IMR-90 (cell line): ENCODE results near the gene AGAP1. TPM values are rescaled to one million over a fixed set of nuclear protein-coding genes. Genes with fewer than 3 reads are reported as not detected.

Experiments used
- ATAC-seq: fragments of 200-7000 bp; cut with Tn5 transposase; 2 replicates; pipeline ENCODE4 v1.9.1; 2020; ENCODE audit warnings: low read depth, mild to moderate bottlenecking, moderate library complexity
- BruUV-seq: library from RNA; stranded (reverse); fragments of 400-500 nt; replicated peaks from 2 replicates; lab custom pipeline; 2021; lab: Mats Ljungman, UMichigan
- CTCF ChIA-PET: fragments of 300-600 bp; formaldehyde crosslinking; extraction: SDS; loops from one replicate; lab custom pipeline; 2021; ENCODE audit warnings: antibody characterized with exemption; lab: Yijun Ruan, JAX
- POLR2A ChIA-PET: fragments of 300-600 bp; sonication (Branson Sonifier 250); formaldehyde crosslinking; loops from one replicate; lab custom pipeline; 2022; ENCODE audit warnings: antibody characterized with exemption; ENCODE audit not compliant: unreplicated experiment; lab: Charles Lee
- DNase-seq: peaks from one replicate; pipeline ENCODE4 v3.0.0; 2013
- H2AFZ ChIP-seq: replicated peaks from 2 replicates; pipeline ENCODE3; 2013; ENCODE audit warnings: low read length, mild to moderate bottlenecking; ENCODE audit not compliant: poor library complexity
- H2AK5ac ChIP-seq: 2 replicates; pipeline ENCODE4 v1.6.1; 2013; ENCODE audit warnings: low read depth, low read length, inconsistent platforms
- H2AK9ac ChIP-seq: replicated peaks from 2 replicates; pipeline ENCODE3; 2013; ENCODE audit warnings: mild to moderate bottlenecking, low read depth, low read length, moderate library complexity; ENCODE audit not compliant: poor library complexity
- H2BK120ac ChIP-seq: 2 replicates; pipeline ENCODE4 v1.6.1; 2013; ENCODE audit warnings: low read depth, low read length, inconsistent platforms
- H2BK15ac ChIP-seq: 3 replicates; pipeline ENCODE4 v1.6.1; 2013; ENCODE audit warnings: low read depth, low read length, inconsistent platforms
- H2BK20ac ChIP-seq: 2 replicates; pipeline ENCODE4 v1.6.1; 2013; ENCODE audit warnings: low read depth, mild to moderate bottlenecking, inconsistent platforms, low read length, moderate library complexity
- H2BK5ac ChIP-seq: 2 replicates; pipeline ENCODE4 v1.6.1; 2013; ENCODE audit warnings: mild to moderate bottlenecking, low read depth, low read length, inconsistent platforms; ENCODE audit not compliant: poor library complexity, severe bottlenecking
- H3K14ac ChIP-seq: replicated peaks from 2 replicates; pipeline ENCODE4 v1.6.1; 2013; ENCODE audit warnings: low read depth, low read length, inconsistent platforms
- H3K18ac ChIP-seq: 2 replicates; pipeline ENCODE4 v1.6.1; 2013; ENCODE audit warnings: low read depth, low read length, control low read depth
- H3K23ac ChIP-seq: 2 replicates; pipeline ENCODE4 v1.6.1; 2013; ENCODE audit warnings: low read depth, low read length, inconsistent platforms
- H3K27ac ChIP-seq: 2 replicates; pipeline ENCODE4 v1.5.1; 2013; ENCODE audit warnings: mild to moderate bottlenecking, control low read depth, low read length; ENCODE audit not compliant: insufficient read depth
- H3K27me3 ChIP-seq: 2 replicates; pipeline ENCODE4 v1.6.1; 2013; ENCODE audit warnings: low read length; ENCODE audit not compliant: control insufficient read depth, insufficient read depth
- H3K36me3 ChIP-seq: 2 replicates; pipeline ENCODE4 v1.6.1; 2013; ENCODE audit warnings: low read length, mixed read lengths; ENCODE audit not compliant: control insufficient read depth, insufficient read depth
- H3K4ac ChIP-seq: 2 replicates; pipeline ENCODE4 v1.6.1; 2013; ENCODE audit warnings: low read depth, low read length, inconsistent platforms
- H3K4me1 ChIP-seq: 2 replicates; pipeline ENCODE4 v1.6.1; 2013; ENCODE audit warnings: low read length, mixed read lengths; ENCODE audit not compliant: control insufficient read depth, insufficient read depth
- H3K4me2 ChIP-seq: 2 replicates; pipeline ENCODE4 v1.6.1; 2013; ENCODE audit warnings: low read depth, mild to moderate bottlenecking, control low read depth, low read length, moderate library complexity
- H3K4me3 ChIP-seq: 2 replicates; pipeline ENCODE4 v1.5.1; 2013; ENCODE audit warnings: low read depth, mild to moderate bottlenecking, control low read depth, low read length, moderate library complexity; ENCODE audit not compliant: insufficient read depth
- H3K56ac ChIP-seq: 2 replicates; pipeline ENCODE4 v1.6.1; 2013; ENCODE audit warnings: low read length, inconsistent platforms; ENCODE audit not compliant: insufficient read depth; ENCODE audit errors: extremely low read depth
- H3K79me1 ChIP-seq, 2 experiments: 2 replicates each; pipeline ENCODE4 v1.6.1; 2013; ENCODE audit warnings: low read length in 2 of 2, inconsistent platforms in 1 of 2, low read depth in 1 of 2
- H3K9ac ChIP-seq: 2 replicates; pipeline ENCODE4 v1.6.1; 2013; ENCODE audit warnings: low read depth, low read length, control low read depth
- H3K9me1 ChIP-seq: 2 replicates; pipeline ENCODE4 v1.6.1; 2013; ENCODE audit warnings: low read length, inconsistent platforms; ENCODE audit not compliant: insufficient read depth
- H3K9me3 ChIP-seq: 2 replicates; pipeline ENCODE4 v1.6.1; 2013; ENCODE audit warnings: low read length; ENCODE audit not compliant: control insufficient read depth, insufficient read depth
- H4K20me1 ChIP-seq: 2 replicates; pipeline ENCODE4 v1.6.1; 2013; ENCODE audit warnings: low read length, inconsistent platforms; ENCODE audit not compliant: insufficient read depth
- H4K5ac ChIP-seq: 2 replicates; pipeline ENCODE4 v1.6.1; 2013; ENCODE audit warnings: mild to moderate bottlenecking, low read depth, low read length, control low read depth
- H4K8ac ChIP-seq, 2 experiments: 2 replicates each; pipeline ENCODE4 v1.6.1; 2013; ENCODE audit warnings: low read depth in 2 of 2, low read length in 2 of 2, control low read depth in 1 of 2, inconsistent platforms in 1 of 2
- H4K91ac ChIP-seq: 2 replicates; pipeline ENCODE4 v1.6.1; 2013; ENCODE audit warnings: low read depth, low read length, inconsistent platforms; ENCODE audit not compliant: insufficient read depth
- BHLHE40 ChIP-seq: fragments of 150-350 bp; IDR thresholded peaks from 2 replicates; pipeline ENCODE4 v1.6.1; 2016; ENCODE audit warnings: mild to moderate bottlenecking, low read depth, low read length
- CEBPB ChIP-seq: IDR thresholded peaks from 2 replicates; pipeline ENCODE4 v1.6.1; 2012; ENCODE audit warnings: low read depth, low read length, improper control_type of control experiment
- CHD1 ChIP-seq: IDR thresholded peaks from 2 replicates; pipeline ENCODE4 v1.6.1; 2012; ENCODE audit warnings: low read depth, low read length, improper control_type of control experiment
- CTCF ChIP-seq: conservative IDR thresholded peaks from 2 replicates; pipeline ENCODE4 v1.5.1; 2012; ENCODE audit warnings: mild to moderate bottlenecking, low read depth, low read length, improper control_type of control experiment
- ELK1 ChIP-seq: fragments of 150-350 bp; IDR thresholded peaks from 2 replicates; pipeline ENCODE4 v1.6.1; 2016; ENCODE audit warnings: low read depth, mild to moderate bottlenecking, low read length, moderate library complexity, borderline replicate concordance
- NFE2L2 ChIP-seq: fragments of 150-350 bp; IDR thresholded peaks from 2 replicates; pipeline ENCODE4 v1.6.1; 2016; ENCODE audit warnings: low read depth, mild to moderate bottlenecking, low read length
- POLR2A ChIP-seq: IDR thresholded peaks from 2 replicates; pipeline ENCODE4 v1.6.1; 2012; ENCODE audit warnings: mild to moderate bottlenecking, low read depth, low read length
- RCOR1 ChIP-seq: IDR thresholded peaks from 2 replicates; pipeline ENCODE4 v1.6.1; 2012; ENCODE audit warnings: mild to moderate bottlenecking, low read length, improper control_type of control experiment; ENCODE audit not compliant: insufficient replicate concordance
- SMC3 ChIP-seq: fragments of 150-350 bp; IDR thresholded peaks from 2 replicates; pipeline ENCODE4 v1.6.1; 2016; ENCODE audit warnings: low read depth, mild to moderate bottlenecking, antibody characterized with exemption, low read length, moderate library complexity
- USF2 ChIP-seq: fragments of 150-350 bp; IDR thresholded peaks from 2 replicates; pipeline ENCODE4 v1.6.1; 2017; ENCODE audit warnings: mild to moderate bottlenecking, antibody characterized with exemption, low read length, low read depth
- WGBS, 2 experiments: methylation state at CpG; one replicate each; pipeline versions ENCODE4 v1.1.5 to v1.1.7; 2013; ENCODE audit warnings: missing lambda C conversion rate in 2 of 2; ENCODE audit not compliant: insufficient read length in 1 of 2; ENCODE audit errors: extremely low coverage in 2 of 2; 5-methylcytosine and 5-hydroxymethylcytosine counted together
- dilution Hi-C: fragments of 300-500 bp; cut with HindIII; formaldehyde crosslinking; loops from one replicate; pipeline ENCODE4 v1.14.3; 2018; ENCODE audit warnings: low sequenced_read_pairs; ENCODE audit not compliant: unreplicated experiment
- in situ Hi-C: fragments of 300-500 bp; cut with MboI; formaldehyde crosslinking; loops from 3 replicates; pipeline ENCODE4 v1.14.3; 2019; ENCODE audit warnings: low sequenced_read_pairs, inconsistent platforms, mixed read lengths
- intact Hi-C: fragments of 100-400 bp; cut with micrococcal nuclease; formaldehyde crosslinking; loops from 2 replicates; pipeline ENCODE4 v1.10.0; 2022
- polyA plus RNA-seq, 3 experiments: library from polyadenylated mRNA; depleted of rRNA; stranded (reverse); fragments of >200 nt; gene quantifications; 2 replicates each; pipeline ENCODE4 v1.2.3, GENCODE V29; 2012; ENCODE audit warnings: low replicate concordance in 1 of 3
- total RNA-seq: library from RNA; depleted of rRNA; stranded (reverse); fragments of >200 nt; gene quantifications from 2 replicates; pipeline ENCODE4 v1.2.3, GENCODE V29; 2012

Gene AGAP1
- total and polyA plus RNA-seq, 2 of the 4 experiments (the other 2 are of a cell fraction), result 15.1 to 16.4 TPM

GRCh38 chr2:235609321-235609720, 115.5 kb downstream of the AGAP1 start:
- ChIA-PET CTCF (interaction anchor here (0.7 kb wide), 1 partner anchor 88 kb away, joined by 3 read pairs; no protein-coding TSS in a partner anchor), POLR2A (no interaction called here)
- Histone ChIP-seq H2BK20ac (no peak overlapping the region), H2BK5ac (no peak overlapping the region), H3K56ac (no peak overlapping the region), H3K79me1 (peaks cover 27 to 76% of the 10 kb centered on the region in 2 experiments), H3K18ac (no peak overlapping the region), H3K4me2 (no peak overlapping the region), H3K27me3 (no peaks in the 10 kb centered on the region), H3K9me3 (no peaks in the 10 kb centered on the region), H3K4ac (no peak overlapping the region), H3K4me1 (peaks cover 7% of the 10 kb centered on the region), H4K5ac (no peak overlapping the region), H2BK120ac (no peak overlapping the region), H3K23ac (no peak overlapping the region), H3K9me1 (peaks cover 6% of the 10 kb centered on the region; the same call in 1 of the 2 replicates), H3K9ac (no peak overlapping the region), H3K27ac (no peak overlapping the region), H4K91ac (no peak overlapping the region), H2AK5ac (no peak overlapping the region), H4K20me1 (peaks cover 58% of the 10 kb centered on the region), H2AFZ (no peak overlapping the region), H3K14ac (no peak overlapping the region), H4K8ac (no peak overlapping the region), H2BK15ac (no peak overlapping the region), H2AK9ac (no peak overlapping the region), H3K4me3 (no peak overlapping the region), H3K36me3 (no peaks in the 10 kb centered on the region)
- dilution Hi-C loops, result no loop called here
- no peak for ATAC-seq
- in situ Hi-C loops, result loop anchor here (25.0 kb wide), 1 partner anchor 553 kb away; the partner anchor contains the start of gene GBX2
- 100% methylated on average over 5 of the region's 11 CpGs; no CpG with 5 or more reads in 1 of the 2 experiments for WGBS, 2 experiments
- no TSS peak for BruUV-seq
- DNase-seq, result no peak
- TF ChIP-seq RCOR1 (no peak), CTCF (no peak), NFE2L2 (no peak), USF2 (no peak), SMC3 (no peak), POLR2A (no peak), ELK1 (no peak), CEBPB (no peak), CHD1 (no peak), BHLHE40 (no peak)
- intact Hi-C loops, result no loop called here
